HG03045 (cell line): ENCODE results near the gene MCMBP.
"Not testable (repeated sequence)": the region's sequence is repeated elsewhere in the genome, so short reads cannot be mapped to it uniquely, and the experiment has no call there.

Experiments used
- ATAC-seq: cut with Tn5 transposase; IDR thresholded peaks from one replicate; pipeline ENCODE4 v1.9.1; 2021; ENCODE audit warnings: mild to moderate bottlenecking, moderate library complexity; ENCODE audit not compliant: unreplicated experiment

The MCMBP gene

GRCh38 chr10:119883901-119884611, 11.4 kb upstream of the MCMBP start:
- ATAC-seq, result not testable (repeated sequence)

GRCh38 chr10:119878524-119878923, 5.9 kb upstream of the MCMBP start:
- no peak for ATAC-seq

- ATAC-seq, result peak; percentile 91
These were observed 428 bp upstream of the MCMBP start for GRCh38 chr10:119872860-119873681.

- ATAC-seq, result peak; percentile 43
These were observed 598 bp downstream of the MCMBP start for GRCh38 chr10:119871881-119872609.

- not testable (repeated sequence) for ATAC-seq
These were observed 3.2 kb downstream of the MCMBP start for GRCh38 chr10:119869398-119869797.

- no peak for ATAC-seq
These were observed 5.3 kb downstream of the MCMBP start for GRCh38 chr10:119867317-119867716.

- ATAC-seq, result no peak
These were observed 6.9 kb downstream of the MCMBP start for GRCh38 chr10:119865699-119866240.

- no peak for ATAC-seq
These were observed 8.6 kb downstream of the MCMBP start for GRCh38 chr10:119863951-119864565.

GRCh38 chr10:119862524-119862923, 10.1 kb downstream of the MCMBP start:
- ATAC-seq, result no peak

GRCh38 chr10:119860866-119861607, 11.6 kb downstream of the MCMBP start:
- ATAC-seq, result no peak

GRCh38 chr10:119859420-119860258, 13.0 kb downstream of the MCMBP start:
- ATAC-seq, result no peak

GRCh38 chr10:119858063-119858462, 14.6 kb downstream of the MCMBP start:
- ATAC-seq, result no peak

GRCh38 chr10:119853574-119853973, 19.1 kb downstream of the MCMBP start:
- no peak for ATAC-seq

- no peak for ATAC-seq
These were observed 19.8 kb downstream of the MCMBP start for GRCh38 chr10:119852822-119853221.

GRCh38 chr10:119852277-119852676, 20.4 kb downstream of the MCMBP start:
- no peak for ATAC-seq

GRCh38 chr10:119849944-119850343, 22.7 kb downstream of the MCMBP start:
- ATAC-seq, result no peak

- ATAC-seq, result no peak
These were observed 23.4 kb downstream of the MCMBP start for GRCh38 chr10:119849031-119849789.

- ATAC-seq, result no peak
These were observed 27.0 kb downstream of the MCMBP start for GRCh38 chr10:119845656-119846055.
